HG03159 (cell line): ENCODE measurements around the gene TP53I11.

Experiments used
- ATAC-seq: cut with Tn5 transposase; IDR thresholded peaks from one replicate; pipeline ENCODE4 v1.9.1; 2021; ENCODE audit warnings: mild to moderate bottlenecking, moderate library complexity; ENCODE audit not compliant: unreplicated experiment

Gene TP53I11

DNA sequence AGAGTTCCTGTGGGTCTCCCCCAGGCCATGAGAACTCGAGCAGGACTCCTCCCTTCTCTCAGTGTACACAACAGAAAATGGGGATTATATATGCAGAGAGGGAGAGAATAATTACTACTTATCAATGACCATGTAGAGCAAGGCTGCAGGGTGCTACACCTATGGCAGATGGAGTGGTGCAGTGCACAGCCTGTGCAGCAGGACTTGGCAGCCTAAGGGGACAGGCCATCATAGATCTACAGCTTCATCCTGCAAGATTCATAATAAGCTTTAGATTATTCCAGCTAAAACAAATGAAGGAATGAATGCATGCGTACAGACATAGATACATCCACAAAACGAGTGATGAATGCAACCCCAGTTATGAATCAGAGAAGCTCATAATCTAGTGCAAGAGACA lies 8.4 kb upstream of the TP53I11 start:
- no peak for ATAC-seq

- no peak for ATAC-seq
Observed at GRCh38 chr11:44957776-44958564, 7.3 kb upstream of the TP53I11 start.

DNA sequence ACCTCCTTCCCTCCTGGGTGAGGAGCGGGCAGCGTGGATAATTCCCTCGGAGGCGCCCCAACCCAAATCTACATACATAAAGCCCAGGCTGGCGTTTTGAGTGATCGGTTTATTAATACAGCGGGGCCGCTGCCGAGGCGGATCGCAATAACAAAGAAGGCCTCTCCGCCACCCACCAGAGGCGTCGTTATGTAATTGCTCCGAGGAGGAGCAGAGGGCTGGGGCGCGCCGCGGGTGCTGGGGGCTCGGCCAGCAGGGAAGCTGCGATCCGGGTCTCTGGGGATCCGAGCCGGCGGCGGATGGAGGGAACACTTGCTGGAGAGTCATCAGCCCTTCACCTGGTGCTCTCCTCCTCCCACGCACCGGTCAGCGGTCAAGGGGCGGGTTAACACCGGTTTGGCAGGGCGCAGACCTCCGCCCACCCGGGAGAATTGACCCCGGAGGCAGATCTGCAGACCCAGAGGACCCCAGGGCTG lies 6.4 kb upstream of the TP53I11 start:
- no peak for ATAC-seq

- ATAC-seq: no peak
Observed at GRCh38 chr11:44955015-44955738, 4.5 kb upstream of the TP53I11 start.

DNA sequence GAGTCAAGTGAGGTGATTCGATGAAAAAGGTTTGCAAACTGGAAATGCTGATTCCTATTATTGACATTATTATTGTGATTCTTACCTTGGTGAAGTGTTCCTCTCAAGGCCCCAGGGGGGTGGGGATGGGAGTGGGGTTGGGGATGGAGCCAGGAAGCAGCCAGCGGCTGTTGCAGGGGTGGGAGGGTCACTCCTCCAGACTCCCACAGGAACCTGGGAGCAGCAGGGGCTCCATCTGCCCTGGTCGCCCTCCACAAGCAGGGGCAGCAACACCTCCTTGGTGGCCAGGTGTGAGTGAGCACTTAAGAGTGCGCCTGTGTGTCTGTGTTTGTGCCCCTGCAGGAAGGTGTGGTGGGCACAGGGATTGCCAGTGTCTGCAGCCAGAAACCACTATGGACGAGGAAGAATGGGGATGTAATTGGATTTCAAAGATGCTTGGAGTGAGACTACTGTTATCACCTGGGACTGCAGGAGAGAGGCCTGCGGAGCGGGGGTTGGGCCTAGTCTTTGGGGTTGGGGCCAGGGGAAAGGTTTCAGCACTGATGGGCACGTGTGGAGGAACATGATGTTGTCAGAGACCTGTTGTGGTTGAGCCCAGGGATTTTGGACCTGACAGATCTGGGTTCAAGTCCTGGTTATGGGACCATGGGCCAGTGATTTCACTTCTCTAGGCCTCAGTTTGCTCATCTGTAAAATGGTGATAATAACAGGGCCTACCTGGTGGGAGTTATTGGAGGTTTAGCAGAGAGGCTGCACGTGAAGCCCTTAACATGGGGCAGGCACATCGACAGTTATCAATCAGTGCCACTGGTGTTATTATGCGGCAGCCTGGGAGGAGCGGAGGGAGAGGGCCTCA lies 3.6 kb upstream of the TP53I11 start:
- ATAC-seq: no peak

DNA sequence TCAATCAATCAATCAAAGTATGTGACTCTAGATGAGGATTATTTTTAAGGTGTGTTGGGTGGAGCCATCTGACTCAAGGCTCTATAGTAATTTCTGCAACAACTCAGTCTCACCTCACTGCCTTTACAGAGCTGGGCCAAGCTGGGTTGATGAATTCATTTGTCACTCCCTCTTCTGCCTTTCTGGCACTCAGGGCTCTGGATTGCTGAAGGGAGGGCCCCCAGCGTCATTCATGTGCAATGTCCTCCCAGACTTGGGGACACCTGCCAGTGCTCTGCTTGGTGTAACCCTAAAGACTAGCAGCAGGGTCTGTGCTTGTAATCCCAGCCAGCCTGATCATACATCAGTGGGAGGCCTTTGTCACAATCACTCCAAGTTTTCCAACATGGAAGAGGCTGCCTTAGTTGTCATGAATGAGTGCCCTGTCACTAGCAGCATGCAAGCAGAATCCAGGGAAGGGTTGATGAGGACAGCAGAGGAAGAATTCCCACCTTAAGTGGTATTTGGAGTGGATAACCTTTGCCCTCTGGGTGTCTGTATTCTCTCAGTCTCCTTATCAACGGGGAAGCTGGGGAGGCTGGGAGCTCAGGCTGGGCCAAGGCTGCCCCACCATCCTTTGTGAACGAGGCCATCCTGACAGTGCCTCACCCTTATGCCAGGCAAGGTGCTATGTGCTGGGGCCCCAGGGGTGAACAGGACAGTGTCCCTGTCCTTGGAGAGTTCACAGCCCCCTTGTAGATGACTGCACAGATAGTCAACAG lies 2.0 kb upstream of the TP53I11 start:
- no peak for ATAC-seq

GRCh38 chr11:44952082-44952481 lies 1.4 kb upstream of the TP53I11 start:
- no peak for ATAC-seq

- ATAC-seq: no peak
Observed at GRCh38 chr11:44950031-44950624, 555 bp downstream of the TP53I11 start.

GRCh38 chr11:44949160-44950030 lies 1.3 kb downstream of the TP53I11 start:
- no peak for ATAC-seq

GRCh38 chr11:44948155-44948554 lies 2.5 kb downstream of the TP53I11 start:
- no peak for ATAC-seq

- ATAC-seq: no peak
Observed at GRCh38 chr11:44947114-44947513, 3.6 kb downstream of the TP53I11 start.

DNA sequence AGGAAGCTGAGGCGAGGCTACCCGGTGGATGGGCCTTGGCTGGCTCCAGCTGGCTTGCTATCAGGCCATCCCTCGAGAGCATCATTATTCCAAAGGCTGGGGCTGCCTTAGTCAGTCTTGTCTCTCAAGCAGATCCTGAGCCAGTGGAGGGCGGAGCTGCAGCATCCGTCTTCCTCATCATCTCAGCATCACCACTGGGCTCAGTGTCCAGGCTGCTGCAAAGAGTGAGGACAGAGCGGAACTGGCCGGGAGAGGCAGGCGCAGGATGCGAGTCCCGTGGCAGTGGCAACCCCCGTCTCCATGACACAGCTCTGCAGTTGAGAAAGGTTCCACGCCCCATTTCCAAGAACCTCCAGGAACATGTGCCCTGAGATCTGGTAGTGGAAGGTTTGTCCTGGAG lies 4.4 kb downstream of the TP53I11 start:
- ATAC-seq: no peak

- no peak for ATAC-seq
Observed at GRCh38 chr11:44945666-44946065, 5.0 kb downstream of the TP53I11 start.

DNA sequence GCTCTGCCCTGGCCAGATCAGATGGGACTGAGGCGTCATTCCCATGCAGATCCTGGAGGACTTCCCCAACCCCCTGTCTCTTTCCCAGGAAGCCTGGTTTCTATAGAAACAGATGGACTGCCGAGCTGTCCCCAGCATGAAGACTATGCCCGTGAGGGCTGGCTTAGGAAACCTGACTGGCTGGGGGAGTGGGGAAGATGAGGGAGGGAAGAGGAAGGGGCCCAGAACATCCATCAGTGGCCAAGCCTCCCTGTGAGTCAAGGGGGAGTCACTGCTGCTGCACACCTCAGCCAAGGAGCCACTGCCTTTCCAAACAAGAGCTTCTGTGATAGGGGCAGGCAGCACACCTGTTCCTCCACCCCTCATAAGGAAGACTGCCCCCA lies 5.8 kb downstream of the TP53I11 start:
- ATAC-seq: no peak

- no peak for ATAC-seq
Observed at GRCh38 chr11:44944181-44944852, 6.4 kb downstream of the TP53I11 start.

DNA sequence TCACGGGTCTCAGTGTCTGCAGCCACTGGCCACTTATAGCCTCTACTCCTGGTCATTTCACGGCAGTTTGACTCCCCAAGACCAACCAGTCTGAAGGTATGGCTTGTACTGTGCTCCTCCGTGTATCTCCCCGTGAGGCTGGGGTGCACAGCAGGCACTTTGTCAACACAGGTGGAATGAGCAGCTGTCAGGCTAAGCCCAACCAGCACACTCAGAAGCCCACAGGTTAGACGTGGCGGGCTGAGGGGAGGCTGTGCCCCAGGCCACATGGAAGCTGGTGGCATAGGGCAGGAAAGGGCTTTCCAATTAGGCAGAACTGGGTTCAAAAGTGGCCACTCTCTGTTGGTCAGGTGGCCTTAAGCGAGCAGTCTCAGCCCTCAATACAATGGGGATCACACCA lies 7.0 kb downstream of the TP53I11 start:
- no peak for ATAC-seq

DNA sequence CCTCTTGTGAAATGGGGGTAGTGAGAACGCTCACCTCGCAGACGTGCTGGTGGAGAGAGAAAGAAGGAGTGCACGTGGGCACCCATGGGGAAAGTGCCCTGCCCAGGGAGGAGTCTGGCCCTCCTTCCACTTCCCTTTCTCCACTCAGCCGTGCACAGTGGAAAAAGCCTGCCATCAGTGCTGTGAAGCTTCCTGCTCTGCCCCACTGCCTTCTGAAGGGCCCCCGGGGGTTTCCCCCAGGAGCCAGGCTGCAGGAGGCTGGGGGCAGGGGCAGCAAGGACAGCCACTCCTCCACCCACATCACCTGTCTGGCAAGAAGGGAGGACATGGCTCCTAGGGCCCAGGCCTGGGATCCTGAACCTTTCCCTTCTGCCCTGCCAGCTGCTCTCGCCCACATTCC lies 7.6 kb downstream of the TP53I11 start:
- peak; percentile 70 for ATAC-seq

DNA sequence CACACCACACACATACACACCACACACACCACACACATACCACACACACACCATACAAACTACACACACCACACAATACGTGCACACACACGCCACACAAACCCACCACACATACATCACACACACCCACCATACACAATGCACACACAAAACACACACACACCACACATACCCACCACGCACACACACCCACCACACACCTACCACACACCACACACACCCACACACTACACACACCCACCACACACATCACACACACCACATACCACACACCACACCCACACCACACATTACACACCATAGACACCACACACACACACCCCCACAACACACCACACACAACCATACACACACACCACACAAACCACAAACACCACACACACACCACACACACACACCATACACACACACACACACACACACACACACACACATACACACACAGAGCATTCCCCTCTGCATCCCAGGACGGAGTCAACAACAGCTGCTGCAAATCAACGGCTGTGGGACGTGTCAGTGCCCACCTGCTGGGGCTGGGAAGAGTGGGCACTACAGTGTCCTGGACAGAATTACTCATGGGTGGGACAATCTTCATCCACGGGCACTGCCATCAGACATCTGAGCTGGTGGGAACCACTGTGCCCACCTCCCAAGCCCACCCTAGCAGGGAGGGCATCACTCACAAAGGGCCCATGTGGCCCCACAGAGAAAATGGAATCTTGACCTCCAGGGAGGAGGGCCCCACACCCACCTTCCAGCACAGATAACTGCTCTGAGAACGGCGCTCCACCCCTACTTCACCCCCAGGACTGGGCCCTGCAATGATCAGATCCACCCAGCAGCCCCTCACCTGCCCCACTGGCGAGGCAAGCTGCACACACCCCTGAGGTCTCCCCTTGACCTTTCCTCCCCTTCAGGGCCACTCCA lies 8.4 kb downstream of the TP53I11 start:
- no peak for ATAC-seq
